H1 (cell line): ENCODE results near the gene PGGHG. TPM values are rescaled to one million over a fixed set of nuclear protein-coding genes. Genes with fewer than 3 reads are reported as not detected.

Experiments used
- CTCF ChIA-PET: fragments of 300-600 bp; sonication (Branson Sonifier 250); formaldehyde crosslinking; loops from one replicate; lab custom pipeline; 2021; ENCODE audit not compliant: partially characterized antibody; lab: Charles Lee
- POLR2A ChIA-PET: fragments of 300-600 bp; sonication (Branson Sonifier 250); formaldehyde crosslinking; loops from one replicate; lab custom pipeline; 2021; ENCODE audit warnings: inconsistent platforms; ENCODE audit not compliant: partially characterized antibody; lab: Charles Lee
- DNase-seq, 2 experiments: peaks; one replicate each; pipeline versions ENCODE4 v3.0.0 to v3.0.0-alpha.2; 2010 to 2022; ENCODE audit warnings: low spot score in 2 of 2, low read depth in 1 of 2, mixed read lengths in 1 of 2
- FAIRE-seq: peaks from 2 replicates; lab custom pipeline; 2011; peaks lifted over from hg19 to GRCh38; lab: Jason Lieb, UNC
- H2AFZ ChIP-seq: 2 replicates; pipeline ENCODE4 v1.8.1; 2012; ENCODE audit warnings: low read length, inconsistent platforms
- H2AK5ac ChIP-seq: 2 replicates; pipeline ENCODE4 v1.6.1; 2013; ENCODE audit warnings: low read depth, low read length
- H2BK120ac ChIP-seq: replicated peaks from 2 replicates; pipeline ENCODE3; 2013; ENCODE audit warnings: low read depth, low read length, inconsistent platforms
- H2BK12ac ChIP-seq: 2 replicates; pipeline ENCODE4 v1.6.1; 2013; ENCODE audit warnings: low read depth, low read length
- H2BK15ac ChIP-seq: 2 replicates; pipeline ENCODE4 v1.6.1; 2013; ENCODE audit warnings: low read length
- H2BK20ac ChIP-seq: 2 replicates; pipeline ENCODE4 v1.6.1; 2013; ENCODE audit warnings: low read length
- H2BK5ac ChIP-seq: 2 replicates; pipeline ENCODE4 v1.6.1; 2013; ENCODE audit warnings: low read depth, low read length
- H3K14ac ChIP-seq: 2 replicates; pipeline ENCODE4 v1.6.1; 2013; ENCODE audit warnings: inconsistent platforms; ENCODE audit not compliant: insufficient read length
- H3K18ac ChIP-seq: 2 replicates; pipeline ENCODE4 v1.6.1; 2013; ENCODE audit warnings: low read length; ENCODE audit errors: extremely low read depth
- H3K23ac ChIP-seq: 2 replicates; pipeline ENCODE4 v1.6.1; 2013; ENCODE audit warnings: inconsistent platforms; ENCODE audit not compliant: insufficient read length
- H3K23me2 ChIP-seq: 2 replicates; pipeline ENCODE4 v1.6.1; 2013; ENCODE audit warnings: low read depth, low read length
- H3K27ac ChIP-seq: 2 replicates; pipeline ENCODE4 v1.6.1; 2011; ENCODE audit warnings: low read depth, low read length, inconsistent platforms
- H3K27me3 ChIP-seq, 4 experiments: replicated peaks in 1 of 4; 1 replicate in 1 of 4; 2 replicates in 3 of 4; pipeline versions ENCODE4 v1.6.1 to v1.8.1; 2011 to 2013; ENCODE audit warnings: low read length in 3 of 4, mild to moderate bottlenecking in 3 of 4, inconsistent platforms in 2 of 4, mixed read lengths in 2 of 4, moderate library complexity in 1 of 4; ENCODE audit not compliant: control insufficient read depth in 3 of 4, insufficient read depth in 3 of 4; ENCODE audit errors: extremely low read depth in 1 of 4
- H3K36me3 ChIP-seq, 4 experiments: 2 replicates each; pipeline versions ENCODE4 v1.6.1 to v1.8.1; 2011 to 2013; ENCODE audit warnings: mild to moderate bottlenecking in 4 of 4, low read length in 3 of 4, moderate library complexity in 2 of 4, control low read depth in 1 of 4, inconsistent platforms in 1 of 4; ENCODE audit not compliant: insufficient read depth in 4 of 4, control insufficient read depth in 2 of 4
- H3K4ac ChIP-seq: replicated peaks from 2 replicates; pipeline ENCODE3; 2013; ENCODE audit warnings: low read length, low read depth, mixed read lengths, inconsistent platforms; ENCODE audit not compliant: insufficient read length
- H3K4me1 ChIP-seq, 4 experiments: replicated peaks in 1 of 4; 1 replicate in 1 of 4; 2 replicates in 3 of 4; pipeline versions ENCODE4 v1.6.1 to v1.8.1; 2011 to 2013; ENCODE audit warnings: low read length in 3 of 4, inconsistent platforms in 2 of 4, mixed read lengths in 1 of 4; ENCODE audit not compliant: insufficient read depth in 4 of 4, control insufficient read depth in 3 of 4
- H3K4me2 ChIP-seq, 2 experiments: 2 replicates each; pipeline versions ENCODE4 v1.6.1 to v1.8.1; 2011 to 2013; ENCODE audit warnings: low read depth in 2 of 2, low read length in 2 of 2, control low read depth in 1 of 2, inconsistent platforms in 1 of 2, mild to moderate bottlenecking in 1 of 2; ENCODE audit not compliant: insufficient read depth in 1 of 2
- H3K4me3 ChIP-seq, 4 experiments: fragments of 200-600, 300-600 bp in 1 of 4; sonication (generic), shearing (Covaris generic), sonication (Bioruptor Twin) in 1 of 4; 2 replicates each; pipeline versions ENCODE4 v1.5.1 to v1.8.1; 2011 to 2016; ENCODE audit warnings: low read length in 4 of 4, low read depth in 3 of 4, control low read depth in 2 of 4, inconsistent platforms in 2 of 4, mild to moderate bottlenecking in 2 of 4, mixed read lengths in 1 of 4, moderate library complexity in 1 of 4; ENCODE audit not compliant: insufficient read depth in 2 of 4; ENCODE audit errors: extremely low read depth in 1 of 4
- H3K56ac ChIP-seq: replicated peaks from 2 replicates; pipeline ENCODE3; 2013; ENCODE audit warnings: low read depth, mild to moderate bottlenecking, mixed read lengths, low read length, inconsistent platforms; ENCODE audit not compliant: insufficient read length
- H3K79me1 ChIP-seq: 2 replicates; pipeline ENCODE4 v1.6.1; 2013; ENCODE audit warnings: low read depth, low read length, control low read depth
- H3K79me2 ChIP-seq, 2 experiments: 2 replicates each; pipeline versions ENCODE4 v1.6.1 to v1.8.1; 2012 to 2013; ENCODE audit warnings: low read length in 2 of 2, mild to moderate bottlenecking in 2 of 2, inconsistent platforms in 1 of 2; ENCODE audit not compliant: insufficient read depth in 2 of 2, control insufficient read depth in 1 of 2
- H3K9ac ChIP-seq, 4 experiments: replicated peaks in 1 of 4; 1 replicate in 1 of 4; 2 replicates in 3 of 4; pipeline versions ENCODE4 v1.6.1 to v1.8.1; 2011 to 2013; ENCODE audit warnings: low read depth in 3 of 4, low read length in 3 of 4, control low read depth in 2 of 4, mild to moderate bottlenecking in 2 of 4, moderate library complexity in 2 of 4, inconsistent platforms in 1 of 4; ENCODE audit errors: extremely low read depth in 1 of 4
- H3K9me3 ChIP-seq, 2 experiments: 2 replicates each; pipeline versions ENCODE4 v1.6.1 to v1.8.1; 2012 to 2013; ENCODE audit warnings: mild to moderate bottlenecking in 2 of 2, moderate library complexity in 2 of 2, control low read depth in 1 of 2, inconsistent platforms in 1 of 2, low read depth in 1 of 2, low read length in 1 of 2, mixed read lengths in 1 of 2; ENCODE audit not compliant: insufficient read depth in 2 of 2
- H4K20me1 ChIP-seq, 2 experiments: replicated peaks in 1 of 2; 2 replicates each; pipeline versions ENCODE3 to v1.8.1; 2011 to 2013; ENCODE audit warnings: inconsistent platforms in 2 of 2, low read length in 2 of 2, mild to moderate bottlenecking in 1 of 2; ENCODE audit not compliant: insufficient read depth in 2 of 2, control insufficient read depth in 1 of 2
- H4K5ac ChIP-seq: 2 replicates; pipeline ENCODE4 v1.6.1; 2013; ENCODE audit warnings: low read length, low read depth, mixed read lengths, inconsistent platforms; ENCODE audit not compliant: insufficient read length
- H4K8ac ChIP-seq: 2 replicates; pipeline ENCODE4 v1.8.0; 2013; ENCODE audit warnings: mild to moderate bottlenecking, moderate library complexity, low read length, inconsistent platforms; ENCODE audit not compliant: insufficient read depth; ENCODE audit errors: extremely low read depth
- H4K91ac ChIP-seq: replicated peaks from 2 replicates; pipeline ENCODE3; 2013; ENCODE audit warnings: low read length, mixed read lengths, inconsistent platforms; ENCODE audit not compliant: insufficient read length
- ATF2 ChIP-seq: IDR thresholded peaks from 2 replicates; pipeline ENCODE4 v1.6.1; 2012; ENCODE audit warnings: low read length, inconsistent platforms
- ATF3 ChIP-seq: IDR thresholded peaks from 2 replicates; pipeline ENCODE4 v1.6.1; 2011; ENCODE audit warnings: low read depth, mild to moderate bottlenecking, low read length; ENCODE audit not compliant: insufficient read depth
- CBX5 ChIP-seq: fragments of 300-800, 300-1000 bp; sonication (generic); IDR thresholded peaks from 2 replicates; pipeline ENCODE4 v1.7.1; 2016; ENCODE audit warnings: antibody characterized with exemption, low read length, low read depth
- CHD1 ChIP-seq: IDR thresholded peaks from 2 replicates; pipeline ENCODE4 v1.6.1; 2012; ENCODE audit warnings: low read depth, low read length, improper control_type of control experiment
- CTBP2 ChIP-seq: IDR thresholded peaks from 2 replicates; pipeline ENCODE4 v1.7.0; 2011; ENCODE audit warnings: borderline replicate concordance, mild to moderate bottlenecking, moderate library complexity, mixed read lengths, low read length; ENCODE audit not compliant: insufficient read depth, insufficient read length
- MAX ChIP-seq: IDR thresholded peaks from 2 replicates; pipeline ENCODE4 v1.6.1; 2012; ENCODE audit warnings: inconsistent platforms
- POLR2A ChIP-seq, 2 experiments: IDR thresholded peaks; 1 replicate in 1 of 2; 2 replicates in 1 of 2; pipeline ENCODE4 v1.6.1; 2011; ENCODE audit warnings: low read depth in 2 of 2, low read length in 2 of 2, mild to moderate bottlenecking in 2 of 2; ENCODE audit errors: control extremely low read depth in 1 of 2
- POLR2AphosphoS5 ChIP-seq: IDR thresholded peaks from 2 replicates; pipeline ENCODE4 v1.6.1; 2011; ENCODE audit warnings: low read depth, low read length
- SIX5 ChIP-seq: IDR thresholded peaks from 2 replicates; pipeline ENCODE4 v1.6.1; 2011; ENCODE audit warnings: mild to moderate bottlenecking, low read depth, low read length
- TEAD4 ChIP-seq: IDR thresholded peaks from 2 replicates; pipeline ENCODE4 v1.6.1; 2012; ENCODE audit warnings: low read depth, low read length, inconsistent platforms, mixed read lengths
- ZNF274 ChIP-seq: IDR thresholded peaks from 2 replicates; pipeline ENCODE4 v1.7.0; 2012; ENCODE audit warnings: low read length, borderline replicate concordance; ENCODE audit errors: extremely low read depth
- WGBS, 2 experiments: shearing (Covaris generic) in 1 of 2; methylation state at CpG; one replicate each; pipeline versions ENCODE4 v1.1.6 to v1.1.7; 2013 to 2015; ENCODE audit warnings: low lambda C conversion rate in 2 of 2, mixed read lengths in 2 of 2, inconsistent platforms in 1 of 2, low coverage in 1 of 2, missing lambda C conversion rate in 1 of 2; ENCODE audit not compliant: insufficient replicate concordance in 2 of 2, insufficient coverage in 1 of 2, insufficient read length in 1 of 2; ENCODE audit errors: extremely low coverage in 1 of 2, missing lambda C conversion rate in 1 of 2; 5-methylcytosine and 5-hydroxymethylcytosine counted together
- polyA plus RNA-seq, 7 experiments: library from polyadenylated mRNA; depleted of rRNA in 3 of 7; stranded (reverse) in 5 of 7; unstranded in 2 of 7; fragments of >200 nt in 5 of 7; fragments of 200-250 nt in 2 of 7; gene quantifications; 1 replicate in 5 of 7; 2 replicates in 1 of 7; 4 replicates in 1 of 7; pipeline versions ENCODE4 v1.2.1 to v1.2.3, GENCODE V29; 2011 to 2013; ENCODE audit warnings: missing spikeins in 2 of 7, mixed read lengths in 2 of 7
- total RNA-seq: library from RNA; stranded (reverse); fragmentation: NEBNext Ultra II Directional; extraction: Animal tissue kit (Norgen Biotek cat#: 25700); gene quantifications from 2 replicates; pipeline ENCODE4 v1.2.1, GENCODE V29; 2021

Gene PGGHG
- total and polyA plus RNA-seq, 2 of the 8 experiments (the other 6 are each of a cell fraction or from before 2014, with no cell fraction given), result 34.8 to 60.7 TPM

- H2BK5ac ChIP-seq, result peak overlapping the region; percentile 83; the same call in 1 of the 2 replicates
- no peak overlapping the region for H3K27ac ChIP-seq
- H2BK15ac ChIP-seq, result peak overlapping the region; percentile 88; the same call in 1 of the 2 replicates
- no peak overlapping the region for H3K9ac ChIP-seq
- no peak overlapping the region for H3K4me3 ChIP-seq
- no peak overlapping the region; the same call in none of the 2 replicates for H4K8ac ChIP-seq
- peak overlapping the region; percentile 60; the same call in 1 of the 2 replicates for H3K18ac ChIP-seq
- H3K4me1 ChIP-seq, result peaks cover 6 to 21% (median 12%) of the 10 kb centered on the region in 4 experiments
- no peaks in the 10 kb centered on the region for H3K79me1 ChIP-seq
- peak overlapping the region; percentile 39; the same call in 1 of the 2 replicates for H2BK12ac ChIP-seq
- H3K4me2 ChIP-seq, result no peak overlapping the region
- H2AK5ac ChIP-seq, result peak overlapping the region; percentile 88; the same call in 1 of the 2 replicates
- no peaks in the 10 kb centered on the region for H4K20me1 ChIP-seq
- ChIA-PET POLR2A (interaction anchor here (1.5 to 5.2 kb wide), 2 partner anchors 12 to 65 kb away, joined by 4 to 51 read pairs; partner anchors contain the start of gene PGGHG), CTCF (interaction anchor here (2.2 kb wide), 1 partner anchor 46 kb away, joined by 11 read pairs; no protein-coding TSS in a partner anchor)
- no peak overlapping the region for H2BK20ac ChIP-seq
- no peak overlapping the region for H3K14ac ChIP-seq
- no peak overlapping the region for H3K23ac ChIP-seq
- DNase-seq (no peak), FAIRE-seq (no peak)
- no peaks in the 10 kb centered on the region for H3K23me2 ChIP-seq
- no peak overlapping the region for H2BK120ac ChIP-seq
- H4K5ac ChIP-seq, result no peak overlapping the region
- no peak overlapping the region for H3K4ac ChIP-seq
- peaks cover 3 to 26% (median 15%) of the 10 kb centered on the region in 4 experiments; a peak in 6 of 8 replicates for H3K36me3 ChIP-seq
- no peaks in the 10 kb centered on the region for H3K79me2 ChIP-seq
- H2AFZ ChIP-seq, result no peak overlapping the region
- H3K56ac ChIP-seq, result no peak overlapping the region
- no peaks in the 10 kb centered on the region for H3K27me3 ChIP-seq
- no peaks in the 10 kb centered on the region for H3K9me3 ChIP-seq
- 91% methylated on average over 13 of the region's 13 CpGs; no CpG with 5 or more reads in 1 of the 2 experiments for WGBS, 2 experiments
- H4K91ac ChIP-seq, result peak overlapping the region; percentile 30
- TF ChIP-seq POLR2A (IDR thresholded peaks at IDR 0.05; ENCODE audit: control extremely low read depth in 1 of 2, low read depth in 2 of 2, low read length in 2 of 2), result no peak
- no peak for TF ChIP-seq POLR2AphosphoS5
- no peak for TF ChIP-seq ATF3
- TF ChIP-seq TEAD4, result no peak
- TF ChIP-seq CTBP2, result no peak
- no peak for TF ChIP-seq SIX5
- no peak for TF ChIP-seq MAX
- TF ChIP-seq ATF2, result no peak
- no peak for TF ChIP-seq CHD1
- TF ChIP-seq ZNF274, result no peak
- TF ChIP-seq CBX5, result no peak
These were observed 8.2 kb downstream of the PGGHG start for GRCh38 chr11:297051-297585.
